Measurements from ENCODE around the gene LAMB3. TPM values are rescaled to one million over a fixed set of nuclear protein-coding genes. Genes with fewer than 3 reads are reported as not detected.

The LAMB3 gene
- total RNA-seq, 1 donor from 2014 or later, result not detected

- H3K4me1 ChIP-seq, result peaks cover 7% of the 10 kb centered on the region
- Mint-ChIP-seq H3K27ac (no peak overlapping the region), H3K4me1 (no peaks in the 10 kb centered on the region), H3K36me3 (peaks cover 6% of the 10 kb centered on the region), H3K27me3 (ENCODE audit: insufficient read depth, low read depth) (peaks cover 4% of the 10 kb centered on the region), H3K4me3 (no peak overlapping the region), H3K9me3 (no peaks in the 10 kb centered on the region)
- no peaks in the 10 kb centered on the region for H4K20me1 ChIP-seq (ENCODE audit: low read depth)
- H3F3A ChIP-seq (ENCODE audit: low read depth), result no peaks in the 10 kb centered on the region
- H3K79me2 ChIP-seq (ENCODE audit: low read depth), result no peaks in the 10 kb centered on the region
- H3K9me3 ChIP-seq (ENCODE audit: low read depth), result no peaks in the 10 kb centered on the region
- no peak overlapping the region for H3K4me3 ChIP-seq
- H3K36me3 ChIP-seq, result no peaks in the 10 kb centered on the region
- no peak overlapping the region for H3K4me2 ChIP-seq
- H3K27me3 ChIP-seq, result no peaks in the 10 kb centered on the region
- DNase-seq (ENCODE audit: low spot score), result no peak
- H3K27ac ChIP-seq, result no peak overlapping the region
- TF ChIP-seq EZH2 (IDR thresholded peaks at IDR 0.05), result no peak
- TF ChIP-seq EZH2phosphoT487 (IDR thresholded peaks at IDR 0.05), result no peak
- no peak for TF ChIP-seq CTCF (IDR thresholded peaks at IDR 0.05)
- no peak overlapping the region for H2AFZ ChIP-seq (replicated peaks)
- H3K9ac ChIP-seq, result no peak overlapping the region
Measured at GRCh38 chr1:209600541-209600940, 51.7 kb downstream of the LAMB3 start.

- Histone ChIP-seq H3K9me3 (ENCODE audit: low read depth) (no peaks in the 10 kb centered on the region), H3K27ac (no peak overlapping the region), H4K20me1 (ENCODE audit: low read depth) (no peaks in the 10 kb centered on the region), H3K9ac (no peak overlapping the region), H3K4me2 (no peak overlapping the region), H3K4me3 (no peak overlapping the region), H3K36me3 (no peaks in the 10 kb centered on the region), H3F3A (ENCODE audit: low read depth) (no peaks in the 10 kb centered on the region), H3K27me3 (no peaks in the 10 kb centered on the region), H2AFZ (replicated peaks) (no peak overlapping the region), H3K4me1 (no peaks in the 10 kb centered on the region), H3K79me2 (ENCODE audit: low read depth) (no peaks in the 10 kb centered on the region)
- Mint-ChIP-seq H3K27ac (no peak overlapping the region), H3K9me3 (no peaks in the 10 kb centered on the region), H3K4me3 (no peak overlapping the region), H3K27me3 (ENCODE audit: insufficient read depth, low read depth) (peaks cover 8% of the 10 kb centered on the region), H3K36me3 (no peaks in the 10 kb centered on the region), H3K4me1 (no peaks in the 10 kb centered on the region)
- no peak for DNase-seq (ENCODE audit: low spot score)
- no peak for TF ChIP-seq EZH2 (IDR thresholded peaks at IDR 0.05)
Measured at GRCh38 chr1:209598227-209598626, 54.0 kb downstream of the LAMB3 start.

GRCh38 chr1:209597499-209597898 lies 54.7 kb downstream of the LAMB3 start:
- no peaks in the 10 kb centered on the region for H3K79me2 ChIP-seq (ENCODE audit: low read depth)
- TF ChIP-seq CTCF (IDR thresholded peaks at IDR 0.05) (no peak), EZH2phosphoT487 (IDR thresholded peaks at IDR 0.05) (no peak)
- H4K20me1 ChIP-seq (ENCODE audit: low read depth), result no peaks in the 10 kb centered on the region
- no peaks in the 10 kb centered on the region for H3K36me3 ChIP-seq
- H2AFZ ChIP-seq (replicated peaks), result no peak overlapping the region
- Mint-ChIP-seq H3K4me1 (no peaks in the 10 kb centered on the region), H3K4me3 (no peak overlapping the region), H3K27ac (no peak overlapping the region), H3K27me3 (ENCODE audit: insufficient read depth, low read depth) (peaks cover 8% of the 10 kb centered on the region), H3K36me3 (peaks cover 2% of the 10 kb centered on the region), H3K9me3 (no peaks in the 10 kb centered on the region)
- no peaks in the 10 kb centered on the region for H3K4me1 ChIP-seq
- no peaks in the 10 kb centered on the region for H3K9me3 ChIP-seq (ENCODE audit: low read depth)
- no peak overlapping the region for H3K4me3 ChIP-seq
- H3K9ac ChIP-seq, result no peak overlapping the region
- no peaks in the 10 kb centered on the region for H3K27me3 ChIP-seq
- no peak overlapping the region for H3K4me2 ChIP-seq
- no peaks in the 10 kb centered on the region for H3F3A ChIP-seq (ENCODE audit: low read depth)
- H3K27ac ChIP-seq, result no peak overlapping the region
- DNase-seq (ENCODE audit: low spot score), result no peak

- Mint-ChIP-seq H3K9me3 (no peaks in the 10 kb centered on the region), H3K4me1 (peaks cover 2% of the 10 kb centered on the region), H3K27me3 (ENCODE audit: insufficient read depth, low read depth) (peaks cover 9% of the 10 kb centered on the region), H3K36me3 (peaks cover 3% of the 10 kb centered on the region), H3K4me3 (no peak overlapping the region), H3K27ac (peak overlapping the region; percentile 59)
- no peak for DNase-seq (ENCODE audit: low spot score)
- no peaks in the 10 kb centered on the region for H3K9me3 ChIP-seq (ENCODE audit: low read depth)
- no peaks in the 10 kb centered on the region for H3K79me2 ChIP-seq (ENCODE audit: low read depth)
- H3F3A ChIP-seq (ENCODE audit: low read depth), result no peaks in the 10 kb centered on the region
- TF ChIP-seq EZH2phosphoT487 (IDR thresholded peaks at IDR 0.05) (no peak), EZH2 (IDR thresholded peaks at IDR 0.05) (no peak), CTCF (IDR thresholded peaks at IDR 0.05) (no peak)
- no peak overlapping the region for H2AFZ ChIP-seq (replicated peaks)
- no peaks in the 10 kb centered on the region for H3K27me3 ChIP-seq
- H3K4me3 ChIP-seq, result no peak overlapping the region
- no peaks in the 10 kb centered on the region for H3K36me3 ChIP-seq
- no peak overlapping the region for H3K4me2 ChIP-seq
- H3K27ac ChIP-seq, result no peak overlapping the region
- no peak overlapping the region for H3K9ac ChIP-seq
- no peaks in the 10 kb centered on the region for H3K4me1 ChIP-seq
- H4K20me1 ChIP-seq (ENCODE audit: low read depth), result no peaks in the 10 kb centered on the region
Measured at GRCh38 chr1:209595599-209596285, 56.5 kb downstream of the LAMB3 start.
